Activated CD4-positive, alpha-beta T cell treated with anti-CD3 and anti-CD28 coated beads, Interleukin-2, Interleukin-4, amounts not matched to agents 100 ng/mL and 50 ng/mL, durations not matched to agents 16 hours and 8 hours (primary cell): ENCODE results near the gene GBP6.
"Not testable (repeated sequence)": the region's sequence is repeated elsewhere in the genome, so short reads cannot be mapped to it uniquely, and the experiment has no call there.

ENCODE experiments used
- DNase-seq: peaks from one replicate; pipeline ENCODE4 v3.0.0-alpha.2; 2020; ENCODE audit warnings: low spot score

Gene GBP6

GRCh38 chr1:89363638-89364536 lies at the start of gene GBP6:
GBP6 (plus strand) TSS chr1:89364059; CDS start chr1:89368552, 4,493 bp downstream.
- DNase-seq = no peak

GRCh38 chr1:89322402-89322801 lies 41.5 kb upstream of the GBP6 start:
- DNase-seq = no peak

- DNase-seq = no peak
Measured at GRCh38 chr1:89331890-89332289, 32.0 kb upstream of the GBP6 start.

- no peak for DNase-seq
Measured at GRCh38 chr1:89332461-89332860, 31.4 kb upstream of the GBP6 start.

- DNase-seq = no peak
Measured at GRCh38 chr1:89335486-89335885, 28.4 kb upstream of the GBP6 start.

GRCh38 chr1:89337903-89338302 lies 26.0 kb upstream of the GBP6 start:
- DNase-seq = no peak

GRCh38 chr1:89339039-89339438 lies 24.8 kb upstream of the GBP6 start:
- DNase-seq = no peak

- not testable (repeated sequence) for DNase-seq
Measured at GRCh38 chr1:89345479-89345878, 18.4 kb upstream of the GBP6 start.

GRCh38 chr1:89347296-89347695 lies 16.6 kb upstream of the GBP6 start:
- no peak for DNase-seq

GRCh38 chr1:89350298-89350697 lies 13.6 kb upstream of the GBP6 start:
- DNase-seq = no peak

GRCh38 chr1:89351597-89352311 lies 12.1 kb upstream of the GBP6 start:
- no peak for DNase-seq

- no peak for DNase-seq
Measured at GRCh38 chr1:89352421-89352820, 11.4 kb upstream of the GBP6 start.

GRCh38 chr1:89354205-89354604 lies 9.7 kb upstream of the GBP6 start:
- DNase-seq = no peak

- DNase-seq = no peak
Measured at GRCh38 chr1:89355056-89355455, 8.8 kb upstream of the GBP6 start.

GRCh38 chr1:89356658-89357400 lies 7.0 kb upstream of the GBP6 start:
- peak; percentile 13 for DNase-seq

- peak; percentile 83 for DNase-seq
Measured at GRCh38 chr1:89358287-89358893, 5.5 kb upstream of the GBP6 start.

- no peak for DNase-seq
Measured at GRCh38 chr1:89360716-89361115, 3.1 kb upstream of the GBP6 start.

GRCh38 chr1:89361681-89362080 lies 2.2 kb upstream of the GBP6 start:
- DNase-seq = no peak

- DNase-seq = peak; percentile 65
Measured at GRCh38 chr1:89363196-89363595, 663 bp upstream of the GBP6 start.

GRCh38 chr1:89364954-89365550 lies 1.2 kb downstream of the GBP6 start:
- DNase-seq = no peak

- no peak for DNase-seq
Measured at GRCh38 chr1:89367221-89367620, 3.4 kb downstream of the GBP6 start.

GRCh38 chr1:89369331-89369730 lies 5.5 kb downstream of the GBP6 start:
- DNase-seq = no peak
